Activated CD8-positive, alpha-beta T cell treated with anti-CD3 and anti-CD28 coated beads for 36 hours (primary cell): ENCODE measurements around the gene SSU72. TPM values are rescaled to one million over a fixed set of nuclear protein-coding genes. Genes with fewer than 3 reads are reported as not detected.
"Not testable (repeated sequence)": the region's sequence is repeated elsewhere in the genome, so short reads cannot be mapped to it uniquely, and the experiment has no call there.

Experiments used
- ATAC-seq: fragments of 200-7000 bp; cut with Tn5 transposase; one replicate; pipeline ENCODE4 v1.10.0; 2021; ENCODE audit warnings: mild to moderate bottlenecking, moderate library complexity
- CTCF ChIA-PET: fragments of 350-600 bp; sonication (Branson Sonifier 250); formaldehyde crosslinking; loops from one replicate; lab custom pipeline; 2021; ENCODE audit warnings: antibody characterized with exemption; lab: Charles Lee
- POLR2A ChIA-PET: fragments of 350-600 bp; sonication (Branson Sonifier 250); formaldehyde crosslinking; loops from one replicate; lab custom pipeline; 2021; ENCODE audit warnings: antibody characterized with exemption; lab: Charles Lee
- DNase-seq: peaks from one replicate; pipeline ENCODE4 v3.0.0-alpha.2; 2020
- H3K27ac Mint-ChIP-seq: one replicate; pipeline ENCODE4 v1.8.0; 2021; ENCODE audit warnings: mild to moderate bottlenecking, mixed read lengths
- H3K27me3 Mint-ChIP-seq: one replicate; pipeline ENCODE4 v1.8.0; 2021; ENCODE audit warnings: mixed read lengths
- H3K36me3 Mint-ChIP-seq: one replicate; pipeline ENCODE4 v1.8.0; 2021; ENCODE audit warnings: low read depth, mixed read lengths
- H3K4me1 Mint-ChIP-seq: one replicate; pipeline ENCODE4 v1.8.0; 2021; ENCODE audit warnings: low read depth, mixed read lengths
- H3K4me3 Mint-ChIP-seq: one replicate; pipeline ENCODE4 v1.8.0; 2021; ENCODE audit warnings: mild to moderate bottlenecking, moderate library complexity, mixed read lengths
- H3K9me3 Mint-ChIP-seq: one replicate; pipeline ENCODE4 v1.8.0; 2021; ENCODE audit warnings: mixed read lengths
- CTCF ChIP-seq: fragments of 200-600 bp; IDR thresholded peaks from one replicate; pipeline ENCODE4 v1.8.0; 2022; ENCODE audit warnings: antibody characterized with exemption, mild to moderate bottlenecking
- intact Hi-C: fragments of 100-400 bp; cut with micrococcal nuclease; formaldehyde crosslinking; loops from one replicate; pipeline ENCODE4 v1.10.0; 2022
- total RNA-seq, 2 experiments: library from RNA; stranded (reverse); gene quantifications; one replicate each; pipeline ENCODE4 v1.2.3, GENCODE V29; 2021

The SSU72 gene
- total RNA-seq, 2 experiments from 2014 or later, result 111 to 113 TPM

GRCh38 chr1:1535201-1536018 is 39.3 kb downstream of the SSU72 start:
- POLR2A ChIA-PET, result no interaction called here
- Mint-ChIP-seq H3K36me3 (peaks cover 11% of the 10 kb centered on the region), H3K27ac (no peak overlapping the region), H3K4me3 (no peak overlapping the region), H3K4me1 (no peaks in the 10 kb centered on the region), H3K9me3 (peaks cover 5% of the 10 kb centered on the region), H3K27me3 (no peaks in the 10 kb centered on the region)
- DNase-seq (no peak), ATAC-seq (no peak)
- intact Hi-C loops, result no loop called here
- CTCF ChIA-PET, result no interaction called here
- TF ChIP-seq CTCF, result no peak

- ChIA-PET POLR2A (no interaction called here), CTCF (no interaction called here)
- Mint-ChIP-seq H3K4me3 (no peak overlapping the region), H3K4me1 (no peaks in the 10 kb centered on the region), H3K9me3 (peaks cover 5% of the 10 kb centered on the region), H3K27ac (no peak overlapping the region), H3K27me3 (no peaks in the 10 kb centered on the region), H3K36me3 (peaks cover 19% of the 10 kb centered on the region)
- intact Hi-C loops, result no loop called here
- DNase-seq (no peak), ATAC-seq (no peak)
- TF ChIP-seq CTCF, result no peak
Measured at GRCh38 chr1:1534401-1535154, 40.1 kb downstream of the SSU72 start.

GRCh38 chr1:1533894-1534291 is 40.8 kb downstream of the SSU72 start:
- H3K27ac Mint-ChIP-seq, H3K4me3 Mint-ChIP-seq, DNase-seq, ATAC-seq, H3K9me3 Mint-ChIP-seq, H3K4me1 Mint-ChIP-seq, POLR2A ChIA-PET, CTCF ChIA-PET, intact Hi-C loops, H3K27me3 Mint-ChIP-seq: not testable (repeated sequence)
- H3K36me3 Mint-ChIP-seq, result peaks cover 25% of the 10 kb centered on the region

- H3K4me1 Mint-ChIP-seq, H3K27me3 Mint-ChIP-seq, H3K4me3 Mint-ChIP-seq, H3K27ac Mint-ChIP-seq, intact Hi-C loops, DNase-seq, POLR2A ChIA-PET, H3K9me3 Mint-ChIP-seq, CTCF ChIA-PET, ATAC-seq: not testable (repeated sequence)
- peaks cover 25% of the 10 kb centered on the region for H3K36me3 Mint-ChIP-seq
Measured at GRCh38 chr1:1533176-1533893, 41.3 kb downstream of the SSU72 start.

GRCh38 chr1:1531947-1532346 is 42.7 kb downstream of the SSU72 start:
- ATAC-seq (no peak), DNase-seq (no peak)
- ChIA-PET POLR2A (interaction anchor here (0.6 kb wide), 1 partner anchor 141 kb away, joined by 4 read pairs; no protein-coding TSS in a partner anchor), CTCF (no interaction called here)
- intact Hi-C loops, result no loop called here
- Mint-ChIP-seq H3K9me3 (peaks cover 5% of the 10 kb centered on the region), H3K27ac (no peak overlapping the region), H3K36me3 (peaks cover 27% of the 10 kb centered on the region), H3K4me1 (no peaks in the 10 kb centered on the region), H3K27me3 (no peaks in the 10 kb centered on the region), H3K4me3 (no peak overlapping the region)
- no peak for TF ChIP-seq CTCF
